SK-N-SH (cell line): ENCODE results near the gene APC2. TPM values are rescaled to one million over a fixed set of nuclear protein-coding genes. Genes with fewer than 3 reads are reported as not detected.

Source experiments
- CTCF ChIA-PET: fragments of 300-600, 350-600 bp; formaldehyde crosslinking; extraction: SDS; loops from one replicate; lab custom pipeline; 2021; lab: Yijun Ruan, JAX
- POLR2A ChIA-PET: fragments of 350-600 bp; sonication (Branson Sonifier 250); formaldehyde crosslinking; extraction: SDS; loops from one replicate; lab custom pipeline; 2020; ENCODE audit warnings: antibody characterized with exemption, inconsistent platforms; lab: Yijun Ruan, JAX
- DNase-seq: peaks from one replicate; pipeline ENCODE4 v3.0.0; 2012
- H2AFZ ChIP-seq: fragments of 200-600 bp; sonication (generic); 2 replicates; pipeline ENCODE4 v1.8.1; 2016; ENCODE audit warnings: antibody characterized with exemption, mild to moderate bottlenecking, low read depth
- H3F3A ChIP-seq: fragments of 200-600 bp; sonication (generic); replicated peaks from 2 replicates; pipeline ENCODE3; 2016; ENCODE audit warnings: antibody characterized with exemption, mild to moderate bottlenecking; ENCODE audit not compliant: insufficient read depth
- H3K27ac ChIP-seq, 2 experiments: fragments of 200-500 bp in 1 of 2; fragments of 200-600 bp in 1 of 2; sonication (Bioruptor generic) in 1 of 2; sonication (generic), shearing (Covaris generic) in 1 of 2; 2 replicates each; pipeline versions ENCODE4 v1.5.1 to v1.6.1; 2014 to 2016; ENCODE audit warnings: low read depth in 2 of 2, inconsistent platforms in 1 of 2, low read length in 1 of 2, mild to moderate bottlenecking in 1 of 2, mixed read lengths in 1 of 2
- H3K27me3 ChIP-seq: fragments of 200-600 bp; sonication (generic), shearing (Covaris generic); 2 replicates; pipeline ENCODE4 v1.6.1; 2016; ENCODE audit warnings: mixed run types; ENCODE audit not compliant: insufficient read depth
- H3K36me3 ChIP-seq, 2 experiments: fragments of 200-500 bp in 1 of 2; fragments of 200-600 bp in 1 of 2; sonication (Bioruptor generic) in 1 of 2; sonication (generic) in 1 of 2; replicated peaks in 1 of 2; 2 replicates each; pipeline versions ENCODE3 to v1.5.1; 2014 to 2016; ENCODE audit warnings: low read length in 1 of 2, mild to moderate bottlenecking in 1 of 2; ENCODE audit not compliant: insufficient read depth in 2 of 2, control insufficient read depth in 1 of 2
- H3K4me1 ChIP-seq, 2 experiments: fragments of 200-500 bp in 1 of 2; fragments of 200-600 bp in 1 of 2; sonication (Bioruptor generic) in 1 of 2; sonication (generic), shearing (Covaris generic) in 1 of 2; 2 replicates each; pipeline versions ENCODE4 v1.5.1 to v1.6.1; 2014 to 2016; ENCODE audit warnings: low read depth in 1 of 2, low read length in 1 of 2, mixed run types in 1 of 2; ENCODE audit not compliant: insufficient read depth in 2 of 2, control insufficient read depth in 1 of 2
- H3K4me2 ChIP-seq: fragments of 200-600 bp; sonication (generic), shearing (Covaris generic); 2 replicates; pipeline ENCODE4 v1.6.1; 2017; ENCODE audit warnings: mixed run types
- H3K4me3 ChIP-seq, 2 experiments: fragments of 200-500 bp in 1 of 2; fragments of 200-600 bp in 1 of 2; sonication (Bioruptor generic) in 1 of 2; sonication (generic), shearing (Covaris generic) in 1 of 2; 2 replicates each; pipeline versions ENCODE4 v1.5.1 to v1.8.1; 2014 to 2016; ENCODE audit warnings: low read depth in 2 of 2, inconsistent platforms in 1 of 2, low read length in 1 of 2, mild to moderate bottlenecking in 1 of 2, mixed read lengths in 1 of 2, moderate library complexity in 1 of 2
- H3K79me2 ChIP-seq: fragments of 200-600 bp; sonication (generic); 2 replicates; pipeline ENCODE4 v1.8.1; 2017; ENCODE audit warnings: mild to moderate bottlenecking; ENCODE audit not compliant: insufficient read depth
- H3K9ac ChIP-seq: fragments of 200-600 bp; sonication (generic); 2 replicates; pipeline ENCODE4 v1.6.1; 2017; ENCODE audit warnings: mixed run types
- H3K9me2 ChIP-seq: fragments of 200-600 bp; sonication (generic); 2 replicates; pipeline ENCODE4 v1.6.1; 2017; ENCODE audit warnings: mixed run types
- H3K9me3 ChIP-seq: fragments of 200-600 bp; sonication (generic); 2 replicates; pipeline ENCODE4 v1.6.1; 2017; ENCODE audit warnings: mixed run types, mild to moderate bottlenecking, moderate library complexity
- H4K20me1 ChIP-seq: fragments of 200-600 bp; sonication (generic); 2 replicates; pipeline ENCODE4 v1.6.1; 2017; ENCODE audit warnings: mild to moderate bottlenecking, mixed run types; ENCODE audit not compliant: insufficient read depth
- CTCF ChIP-seq: fragments of 200-600 bp; sonication (generic); IDR thresholded peaks from 2 replicates; pipeline ENCODE4 v1.6.1; 2017; ENCODE audit warnings: antibody characterized with exemption, mild to moderate bottlenecking, moderate library complexity
- EP300 ChIP-seq, 2 experiments: IDR thresholded peaks; 2 replicates each; pipeline versions ENCODE4 v1.4.0 to v1.6.1; 2012; ENCODE audit warnings: borderline replicate concordance in 1 of 2, low read depth in 1 of 2, low read length in 1 of 2
- EZH2phosphoT487 ChIP-seq: fragments of 200-600 bp; sonication (generic); IDR thresholded peaks from 2 replicates; pipeline ENCODE4 v1.6.1; 2017; ENCODE audit warnings: low read depth, mixed run types, mild to moderate bottlenecking, antibody characterized with exemption, moderate library complexity, borderline replicate concordance
- FOSL2 ChIP-seq: IDR thresholded peaks from 2 replicates; pipeline ENCODE4 v1.4.0; 2012; ENCODE audit warnings: low read depth, mild to moderate bottlenecking, moderate library complexity, borderline replicate concordance
- GABPA ChIP-seq: IDR thresholded peaks from 2 replicates; pipeline ENCODE4 v1.4.0; 2012; ENCODE audit warnings: low read depth, mild to moderate bottlenecking
- MEF2A ChIP-seq: IDR thresholded peaks from 2 replicates; pipeline ENCODE4 v1.4.0; 2012; ENCODE audit warnings: low read depth, borderline replicate concordance
- NFIC ChIP-seq: IDR thresholded peaks from 2 replicates; pipeline ENCODE4 v1.4.0; 2012; ENCODE audit warnings: borderline replicate concordance
- REST ChIP-seq: IDR thresholded peaks from 2 replicates; pipeline ENCODE4 v1.6.1; 2012; ENCODE audit warnings: mild to moderate bottlenecking, low read depth, low read length, moderate library complexity
- TAF1 ChIP-seq: IDR thresholded peaks from 2 replicates; pipeline ENCODE4 v1.6.1; 2012; ENCODE audit warnings: low read depth, mild to moderate bottlenecking, low read length, moderate library complexity, borderline replicate concordance
- TCF12 ChIP-seq: IDR thresholded peaks from 2 replicates; pipeline ENCODE4 v1.4.0; 2012
- WGBS: methylation state at CpG from one replicate; pipeline ENCODE4 v1.1.6; 2017; ENCODE audit warnings: low lambda C conversion rate; 5-methylcytosine and 5-hydroxymethylcytosine counted together
- polyA plus RNA-seq, 3 experiments: library from polyadenylated mRNA; depleted of rRNA; stranded (reverse); fragments of >200 nt; gene quantifications; 2 replicates each; pipeline ENCODE4 v1.2.3, GENCODE V29; 2012
- TF ChIP-seq, protein P1 (sequence below): IDR thresholded peaks from 2 replicates; pipeline ENCODE4 v1.4.0; 2012; ENCODE audit warnings: low read depth

Gene APC2
- polyA plus RNA-seq, 1 of the 3 experiments (the other 2 are of a cell fraction) = 1.3 TPM

DNA sequence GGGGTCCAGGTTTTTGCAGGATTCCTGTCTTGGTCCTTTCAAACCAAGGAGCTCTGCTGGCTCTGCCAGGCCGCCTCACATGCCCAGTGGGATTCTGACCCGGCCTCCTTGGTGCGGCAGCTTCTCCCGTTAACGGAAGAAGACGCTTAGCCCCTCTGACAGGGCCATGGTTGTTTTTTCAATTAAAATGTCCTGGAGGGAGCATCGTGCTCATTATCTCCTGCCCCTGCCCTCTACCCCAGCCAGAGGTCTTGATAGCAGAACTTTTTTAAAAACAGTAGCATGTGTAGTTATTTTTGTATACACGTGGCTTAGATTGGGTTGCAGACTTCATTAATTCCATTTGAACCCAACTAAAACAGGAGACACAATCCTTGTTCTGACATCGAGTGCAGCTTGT, 23.2 kb upstream of the APC2 start:
- peaks cover 26% of the 10 kb centered on the region; the same call in 1 of the 2 replicates for H4K20me1 ChIP-seq
- ChIA-PET CTCF (interaction anchor here (0.9 to 1.2 kb wide), 4 partner anchors 9 to 18 kb away, joined by 3 to 4 read pairs (median 3); no protein-coding TSS in a partner anchor), POLR2A (no interaction called here)
- TF ChIP-seq CTCF (no peak), TAF1 (no peak), GABPA (no peak), FOSL2 (no peak), NFIC (no peak), EZH2phosphoT487 (no peak), MEF2A (no peak), REST (no peak), TCF12 (no peak), EP300 (IDR thresholded peaks at IDR 0.05; ENCODE audit: borderline replicate concordance in 1 of 2, low read depth in 1 of 2, low read length in 1 of 2) (no peak)
- TF ChIP-seq, protein P1, sequence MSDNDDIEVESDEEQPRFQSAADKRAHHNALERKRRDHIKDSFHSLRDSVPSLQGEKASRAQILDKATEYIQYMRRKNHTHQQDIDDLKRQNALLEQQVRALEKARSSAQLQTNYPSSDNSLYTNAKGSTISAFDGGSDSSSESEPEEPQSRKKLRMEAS = no peak
- DNase-seq = no peak
- no peaks in the 10 kb centered on the region for H3K9me2 ChIP-seq
- peaks cover 7 to 82% of the 10 kb centered on the region in 2 experiments for H3K36me3 ChIP-seq
- H3F3A ChIP-seq = no peaks in the 10 kb centered on the region
- H3K27me3 ChIP-seq = no peaks in the 10 kb centered on the region
- H3K9ac ChIP-seq = no peak overlapping the region
- no peaks in the 10 kb centered on the region; a peak in 1 of 4 replicates for H3K4me1 ChIP-seq
- H3K27ac ChIP-seq = no peak overlapping the region
- H3K79me2 ChIP-seq = peaks cover 24% of the 10 kb centered on the region
- 81% methylated on average over 6 of the region's 9 CpGs for WGBS
- no peaks in the 10 kb centered on the region for H3K9me3 ChIP-seq
- H3K4me2 ChIP-seq = no peak overlapping the region
- no peak overlapping the region for H3K4me3 ChIP-seq
- H2AFZ ChIP-seq = no peak overlapping the region
